ENCODE measurements around the gene PCBD1. TPM values are rescaled to one million over a fixed set of nuclear protein-coding genes. Genes with fewer than 3 reads are reported as not detected.

The PCBD1 gene
- total RNA-seq, 1 donor from 2014 or later: 34.6 TPM

DNA sequence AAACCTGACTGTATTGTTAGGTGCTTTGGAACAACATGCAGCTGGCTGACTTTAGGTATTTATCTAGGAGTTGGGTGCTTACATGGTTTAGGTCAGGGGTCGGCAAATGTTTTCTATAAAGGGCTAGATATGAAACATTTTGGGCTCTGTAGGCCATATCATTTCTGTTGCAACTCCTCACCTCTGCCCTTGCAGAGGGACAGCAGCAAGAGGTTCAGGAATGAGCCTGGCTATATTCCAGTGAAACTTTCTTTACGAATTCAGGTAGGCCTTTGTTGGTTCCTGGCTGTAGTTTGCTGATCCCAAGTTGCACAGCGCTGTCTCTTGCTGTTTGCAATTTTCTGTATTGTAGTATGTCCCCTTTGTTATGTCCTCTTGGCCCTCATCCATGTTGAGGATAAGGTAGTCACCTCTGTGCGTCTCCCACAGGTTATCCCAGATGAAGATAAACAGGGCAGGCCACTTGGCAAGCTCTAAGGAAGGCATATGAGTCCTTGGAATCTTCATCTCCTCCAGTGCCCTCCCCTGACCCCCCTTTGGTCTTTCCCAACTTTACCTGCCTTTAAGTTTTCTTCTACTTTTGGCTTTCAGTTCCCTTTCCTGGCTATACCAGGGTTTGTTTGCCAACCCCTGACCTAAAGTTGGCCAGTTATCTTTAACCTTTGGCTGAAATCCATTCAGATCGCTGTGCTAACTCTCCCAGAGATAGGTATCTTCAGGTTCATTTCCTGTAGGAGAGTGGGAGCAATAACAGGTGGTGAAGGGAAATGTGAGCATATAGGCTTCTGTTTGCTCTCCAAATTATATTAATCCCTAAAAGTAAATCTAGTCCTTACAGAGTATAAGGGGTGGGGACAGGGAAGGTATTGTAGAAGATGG lies 36.5 kb downstream of the PCBD1 start:
- H3K27ac ChIP-seq: no peak overlapping the region
- peaks cover 14% of the 10 kb centered on the region for H3K36me3 Mint-ChIP-seq
- H2AFZ ChIP-seq (replicated peaks): no peak overlapping the region

DNA sequence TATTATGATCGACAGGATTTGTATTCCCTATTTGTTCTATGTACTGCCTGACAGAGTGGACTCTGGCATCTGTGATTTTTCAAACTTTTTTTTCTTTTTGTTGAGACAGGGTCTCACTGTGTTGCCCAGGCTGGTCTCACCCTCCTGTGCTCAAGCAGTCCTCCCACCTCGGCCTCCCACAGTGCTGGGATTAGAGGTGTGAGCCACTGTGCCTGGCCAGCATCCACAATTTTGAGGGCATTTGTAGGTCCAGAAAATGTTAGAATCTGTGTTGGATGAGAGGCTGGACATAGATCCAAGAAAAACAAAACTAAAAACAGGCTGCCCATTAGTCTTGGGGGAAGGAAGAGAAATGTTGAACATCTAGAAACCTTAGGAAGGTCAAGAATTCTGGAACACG lies 38.3 kb downstream of the PCBD1 start:
- Histone ChIP-seq H3F3A (ENCODE audit: low read depth) (no peaks in the 10 kb centered on the region), H3K4me1 (no peaks in the 10 kb centered on the region), H3K9me3 (ENCODE audit: low read depth) (no peaks in the 10 kb centered on the region), H3K36me3 (peaks cover 10% of the 10 kb centered on the region), H3K27ac (no peak overlapping the region), H3K4me3 (no peak overlapping the region), H3K4me2 (no peak overlapping the region), H3K79me2 (ENCODE audit: low read depth) (no peaks in the 10 kb centered on the region), H3K27me3 (no peaks in the 10 kb centered on the region), H4K20me1 (ENCODE audit: low read depth) (peaks cover 5% of the 10 kb centered on the region), H2AFZ (replicated peaks) (no peak overlapping the region), H3K9ac (no peak overlapping the region)
- TF ChIP-seq, protein P1, sequence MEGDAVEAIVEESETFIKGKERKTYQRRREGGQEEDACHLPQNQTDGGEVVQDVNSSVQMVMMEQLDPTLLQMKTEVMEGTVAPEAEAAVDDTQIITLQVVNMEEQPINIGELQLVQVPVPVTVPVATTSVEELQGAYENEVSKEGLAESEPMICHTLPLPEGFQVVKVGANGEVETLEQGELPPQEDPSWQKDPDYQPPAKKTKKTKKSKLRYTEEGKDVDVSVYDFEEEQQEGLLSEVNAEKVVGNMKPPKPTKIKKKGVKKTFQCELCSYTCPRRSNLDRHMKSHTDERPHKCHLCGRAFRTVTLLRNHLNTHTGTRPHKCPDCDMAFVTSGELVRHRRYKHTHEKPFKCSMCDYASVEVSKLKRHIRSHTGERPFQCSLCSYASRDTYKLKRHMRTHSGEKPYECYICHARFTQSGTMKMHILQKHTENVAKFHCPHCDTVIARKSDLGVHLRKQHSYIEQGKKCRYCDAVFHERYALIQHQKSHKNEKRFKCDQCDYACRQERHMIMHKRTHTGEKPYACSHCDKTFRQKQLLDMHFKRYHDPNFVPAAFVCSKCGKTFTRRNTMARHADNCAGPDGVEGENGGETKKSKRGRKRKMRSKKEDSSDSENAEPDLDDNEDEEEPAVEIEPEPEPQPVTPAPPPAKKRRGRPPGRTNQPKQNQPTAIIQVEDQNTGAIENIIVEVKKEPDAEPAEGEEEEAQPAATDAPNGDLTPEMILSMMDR (IDR thresholded peaks at IDR 0.05): no peak
- no peak for TF ChIP-seq EZH2 (IDR thresholded peaks at IDR 0.05)
- H3K36me3 Mint-ChIP-seq: peaks cover 12% of the 10 kb centered on the region
- H3K9me3 Mint-ChIP-seq: no peaks in the 10 kb centered on the region
- DNase-seq (ENCODE audit: low spot score): no peak
- H3K4me1 Mint-ChIP-seq: no peaks in the 10 kb centered on the region
- no peak overlapping the region for H3K4me3 Mint-ChIP-seq
- H3K27ac Mint-ChIP-seq: no peak overlapping the region
- no peaks in the 10 kb centered on the region for H3K27me3 Mint-ChIP-seq (ENCODE audit: insufficient read depth, low read depth)

More for the DNA sequence above, 36.5 kb downstream of the PCBD1 start:
- Mint-ChIP-seq H3K9me3 (no peaks in the 10 kb centered on the region), H3K27ac (no peak overlapping the region), H3K4me1 (no peaks in the 10 kb centered on the region), H3K27me3 (ENCODE audit: insufficient read depth, low read depth) (no peaks in the 10 kb centered on the region), H3K4me3 (no peak overlapping the region)
- peaks cover 10% of the 10 kb centered on the region for H3K36me3 ChIP-seq
- H3K4me2 ChIP-seq: no peak overlapping the region
- no peaks in the 10 kb centered on the region for H3K4me1 ChIP-seq
- TF ChIP-seq EZH2 (IDR thresholded peaks at IDR 0.05): no peak
- TF ChIP-seq, protein P1 (IDR thresholded peaks at IDR 0.05): no peak
- TF ChIP-seq EZH2phosphoT487 (IDR thresholded peaks at IDR 0.05): no peak
- H3K9ac ChIP-seq: no peak overlapping the region
- no peaks in the 10 kb centered on the region for H3F3A ChIP-seq (ENCODE audit: low read depth)
- H3K27me3 ChIP-seq: no peaks in the 10 kb centered on the region
- no peak for DNase-seq (ENCODE audit: low spot score)
- H3K9me3 ChIP-seq (ENCODE audit: low read depth): no peaks in the 10 kb centered on the region
- no peak overlapping the region for H3K4me3 ChIP-seq
- peaks cover 5% of the 10 kb centered on the region for H4K20me1 ChIP-seq (ENCODE audit: low read depth)
- no peaks in the 10 kb centered on the region for H3K79me2 ChIP-seq (ENCODE audit: low read depth)

DNA sequence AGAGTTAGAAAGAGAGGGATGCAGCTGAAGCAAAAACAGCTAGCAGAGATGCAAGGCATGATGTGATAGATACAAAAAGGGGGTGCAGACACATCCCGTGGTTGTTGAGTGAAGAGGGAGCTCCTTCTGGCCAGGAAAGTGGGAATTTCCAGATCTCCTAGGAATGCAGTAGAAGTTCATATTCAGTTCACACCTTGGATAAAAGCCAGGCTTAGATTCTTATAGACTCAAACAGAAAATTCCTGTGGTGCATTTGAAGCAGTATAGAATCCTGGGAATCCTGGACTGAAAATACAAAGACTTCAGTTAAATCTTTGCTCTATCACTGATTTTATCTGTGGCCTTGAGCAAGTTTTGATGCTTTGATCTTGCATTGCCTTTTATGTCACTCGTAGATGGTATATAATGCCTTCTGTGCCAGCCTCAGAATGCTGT lies 38.8 kb downstream of the PCBD1 start:
- Histone ChIP-seq H4K20me1 (ENCODE audit: low read depth) (peaks cover 5% of the 10 kb centered on the region), H3K9me3 (ENCODE audit: low read depth) (no peaks in the 10 kb centered on the region), H3K4me1 (no peaks in the 10 kb centered on the region), H3K4me2 (no peak overlapping the region), H3K79me2 (ENCODE audit: low read depth) (no peaks in the 10 kb centered on the region), H3K27ac (no peak overlapping the region), H3K4me3 (no peak overlapping the region), H2AFZ (replicated peaks) (no peak overlapping the region), H3K9ac (no peak overlapping the region), H3F3A (ENCODE audit: low read depth) (no peaks in the 10 kb centered on the region), H3K27me3 (no peaks in the 10 kb centered on the region), H3K36me3 (peaks cover 5% of the 10 kb centered on the region)
- Mint-ChIP-seq H3K36me3 (peaks cover 12% of the 10 kb centered on the region), H3K27me3 (ENCODE audit: insufficient read depth, low read depth) (no peaks in the 10 kb centered on the region), H3K9me3 (no peaks in the 10 kb centered on the region), H3K4me3 (no peak overlapping the region), H3K4me1 (no peaks in the 10 kb centered on the region), H3K27ac (no peak overlapping the region)
- DNase-seq (ENCODE audit: low spot score): no peak
- TF ChIP-seq, protein P1 (IDR thresholded peaks at IDR 0.05): no peak
- TF ChIP-seq EZH2phosphoT487 (IDR thresholded peaks at IDR 0.05): no peak
- TF ChIP-seq EZH2 (IDR thresholded peaks at IDR 0.05): no peak

Measured in neural progenitor cell (in vitro differentiated cells).